HEK293 (cell line): Measurements from ENCODE around the gene SLU7.

Experiments used
- EGR2 ChIP-seq: fragments of 450-650 bp; formaldehyde crosslinking; IDR thresholded peaks from 2 replicates; pipeline ENCODE4 v1.5.1; 2016; ENCODE audit warnings: low read depth, missing biosample characterization, missing genetic modification characterization
- GLI2 ChIP-seq: fragments of 450-650 bp; formaldehyde crosslinking; IDR thresholded peaks from 2 replicates; pipeline ENCODE4; 2017; ENCODE audit warnings: missing biosample characterization, missing genetic modification characterization, low read depth, borderline replicate concordance
- GLIS1 ChIP-seq: fragments of 450-650 bp; formaldehyde crosslinking; IDR thresholded peaks from 2 replicates; pipeline ENCODE4 v1.5.1; 2016; ENCODE audit warnings: missing biosample characterization, missing genetic modification characterization
- HOXA7 ChIP-seq: sonication (generic); formaldehyde crosslinking; IDR thresholded peaks from 2 replicates; pipeline ENCODE4 v1.8.1; 2022; ENCODE audit warnings: missing genetic modification reagents, borderline replicate concordance
- SP2 ChIP-seq: fragments of 450-650 bp; formaldehyde crosslinking; IDR thresholded peaks from 2 replicates; pipeline ENCODE4 v1.5.1; 2016; ENCODE audit warnings: missing biosample characterization, missing genetic modification characterization
- WT1 ChIP-seq: fragments of 450-650 bp; formaldehyde crosslinking; IDR thresholded peaks from 2 replicates; pipeline ENCODE4 v1.5.1; 2016; ENCODE audit warnings: missing biosample characterization, missing genetic modification characterization
- ZBTB17 ChIP-seq: fragments of 450-650 bp; formaldehyde crosslinking; IDR thresholded peaks from 2 replicates; pipeline ENCODE4 v1.5.1; 2016; ENCODE audit warnings: missing biosample characterization, missing genetic modification characterization
- ZBTB6 ChIP-seq: fragments of 450-650 bp; formaldehyde crosslinking; IDR thresholded peaks from 2 replicates; pipeline ENCODE4 v1.5.1; 2017; ENCODE audit warnings: missing biosample characterization, missing genetic modification characterization
- ZFHX2 ChIP-seq: fragments of 450-650 bp; formaldehyde crosslinking; conservative IDR thresholded peaks from 2 replicates; pipeline ENCODE4 v1.5.1; 2016; ENCODE audit warnings: missing biosample characterization, missing genetic modification characterization
- ZNF148 ChIP-seq: fragments of 450-650 bp; formaldehyde crosslinking; IDR thresholded peaks from 2 replicates; pipeline ENCODE4 v1.5.0; 2017; ENCODE audit warnings: missing biosample characterization, missing genetic modification characterization, borderline replicate concordance
- ZNF223 ChIP-seq: fragments of 450-650 bp; formaldehyde crosslinking; IDR thresholded peaks from 2 replicates; pipeline ENCODE4 v1.5.1; 2016; ENCODE audit warnings: missing biosample characterization, missing genetic modification characterization
- ZNF24 ChIP-seq: fragments of 450-650 bp; formaldehyde crosslinking; IDR thresholded peaks from 2 replicates; pipeline ENCODE4 v1.5.1; 2016; ENCODE audit warnings: missing biosample characterization, missing genetic modification characterization
- ZNF335 ChIP-seq: fragments of 450-650 bp; formaldehyde crosslinking; conservative IDR thresholded peaks from 2 replicates; pipeline ENCODE4 v1.5.1; 2016; ENCODE audit warnings: missing biosample characterization, missing genetic modification characterization
- ZNF354C ChIP-seq: fragments of 450-650 bp; formaldehyde crosslinking; IDR thresholded peaks from 2 replicates; pipeline ENCODE4 v1.5.1; 2016; ENCODE audit warnings: missing biosample characterization, missing genetic modification characterization, low read depth, borderline replicate concordance
- ZNF366 ChIP-seq: fragments of 450-650 bp; formaldehyde crosslinking; conservative IDR thresholded peaks from 2 replicates; pipeline ENCODE4 v1.5.1; 2016; ENCODE audit warnings: missing biosample characterization, missing genetic modification characterization
- ZNF449 ChIP-seq: fragments of 450-650 bp; formaldehyde crosslinking; IDR thresholded peaks from 2 replicates; pipeline ENCODE4 v1.5.1; 2017; ENCODE audit warnings: missing biosample characterization, mild to moderate bottlenecking, missing genetic modification characterization, moderate library complexity
- ZNF473 ChIP-seq: fragments of 450-650 bp; formaldehyde crosslinking; IDR thresholded peaks from 2 replicates; pipeline ENCODE4 v1.5.1; 2017; ENCODE audit warnings: missing biosample characterization, missing genetic modification characterization
- ZNF488 ChIP-seq: fragments of 450-650 bp; formaldehyde crosslinking; IDR thresholded peaks from 2 replicates; pipeline ENCODE4 v1.5.1; 2016; ENCODE audit warnings: missing biosample characterization, missing genetic modification characterization
- ZNF510 ChIP-seq: fragments of 450-650 bp; formaldehyde crosslinking; IDR thresholded peaks from 2 replicates; pipeline ENCODE4 v1.5.1; 2018; ENCODE audit warnings: mild to moderate bottlenecking, missing genetic modification characterization, missing biosample characterization; ENCODE audit not compliant: insufficient replicate concordance
- ZNF518A ChIP-seq: fragments of 450-650 bp; formaldehyde crosslinking; conservative IDR thresholded peaks from 2 replicates; pipeline ENCODE4 v1.5.1; 2016; ENCODE audit warnings: low read depth, missing biosample characterization, missing genetic modification characterization
- ZNF529 ChIP-seq: fragments of 450-650 bp; formaldehyde crosslinking; IDR thresholded peaks from 2 replicates; pipeline ENCODE4 v1.5.1; 2017; ENCODE audit warnings: missing genetic modification characterization, missing biosample characterization; ENCODE audit not compliant: insufficient replicate concordance
- ZNF600 ChIP-seq: fragments of 450-650 bp; formaldehyde crosslinking; IDR thresholded peaks from 2 replicates; pipeline ENCODE4 v1.5.1; 2016; ENCODE audit warnings: missing biosample characterization, missing genetic modification characterization
- ZNF621 ChIP-seq: fragments of 450-650 bp; formaldehyde crosslinking; IDR thresholded peaks from 2 replicates; pipeline ENCODE4 v1.5.1; 2017; ENCODE audit warnings: missing biosample characterization, missing genetic modification characterization
- ZNF660 ChIP-seq: fragments of 450-650 bp; IDR thresholded peaks from 2 replicates; pipeline ENCODE4 v1.5.1; 2018; ENCODE audit warnings: missing biosample characterization, mild to moderate bottlenecking, missing genetic modification characterization
- ZNF792 ChIP-seq: fragments of 450-650 bp; formaldehyde crosslinking; IDR thresholded peaks from 2 replicates; pipeline ENCODE4 v1.5.1; 2016; ENCODE audit warnings: missing biosample characterization, missing genetic modification characterization
- ZNF830 ChIP-seq: fragments of 450-650 bp; IDR thresholded peaks from 2 replicates; pipeline ENCODE4 v1.5.0; 2018; ENCODE audit warnings: missing biosample characterization, missing genetic modification characterization, low read depth, mild to moderate bottlenecking, moderate library complexity
- ZSCAN30 ChIP-seq: fragments of 450-650 bp; IDR thresholded peaks from 2 replicates; pipeline ENCODE4 v1.5.1; 2018; ENCODE audit warnings: missing biosample characterization, mild to moderate bottlenecking, missing genetic modification characterization, moderate library complexity
- ZXDB ChIP-seq: fragments of 450-650 bp; formaldehyde crosslinking; IDR thresholded peaks from 2 replicates; pipeline ENCODE4 v1.5.1; 2016; ENCODE audit warnings: missing biosample characterization, missing genetic modification characterization

SLU7 gene

GRCh38 chr5:160418561-160419457 is at the start of gene SLU7 (continued):
- TF ChIP-seq ZNF148 (tag by site-specific recombination) (no peak), ZNF488 (tag by site-specific recombination) (no peak), WT1 (tag by site-specific recombination) (0 out of 2 replicates have a peak, but pooled peaks have one; percentile 13), ZFHX2 (peak; percentile 57), SP2 (peak; percentile 75), GLIS1 (tag by site-specific recombination) (peak; percentile 24; the same call in 1 of the 2 replicates), ZNF830 (tag by site-specific recombination) (no peak), ZNF223 (tag by site-specific recombination) (no peak), GLI2 (no peak), ZNF24 (tag by site-specific recombination) (0 out of 2 replicates have a peak, but pooled peaks have one; percentile 33), ZNF354C (tag by site-specific recombination) (no peak), ZNF510 (tag by site-specific recombination) (no peak), ZNF621 (tag by site-specific recombination) (no peak), ZNF518A (peak; percentile 52), ZNF366 (tag by site-specific recombination) (no peak), EGR2 (tag by site-specific recombination) (peak; percentile 42; the same call in 1 of the 2 replicates), ZXDB (tag by site-specific recombination) (peak; percentile 63), ZNF449 (tag by site-specific recombination) (peak; percentile 75), ZNF529 (tag by site-specific recombination) (no peak), ZNF473 (no peak), ZBTB6 (tag by site-specific recombination) (no peak), ZBTB17 (tag by site-specific recombination) (0 out of 2 replicates have a peak, but pooled peaks have one; percentile 42), ZSCAN30 (no peak), ZNF792 (tag by site-specific recombination) (no peak), ZNF335 (tag by site-specific recombination) (peak; percentile 89), ZNF660 (tag by site-specific recombination) (peak; percentile 57; the same call in 1 of the 2 replicates), HOXA7 (CRISPR knock-in tag) (no peak), ZNF600 (tag by site-specific recombination) (peak; percentile 82)
